ENCODE data around the gene DNAAF5. TPM values are rescaled to one million over a fixed set of nuclear protein-coding genes. Genes with fewer than 3 reads are reported as not detected.

Gene DNAAF5
- total and polyA plus RNA-seq, 9 donors: 14.3 to 28.4 (median 26.2) TPM

DNA sequence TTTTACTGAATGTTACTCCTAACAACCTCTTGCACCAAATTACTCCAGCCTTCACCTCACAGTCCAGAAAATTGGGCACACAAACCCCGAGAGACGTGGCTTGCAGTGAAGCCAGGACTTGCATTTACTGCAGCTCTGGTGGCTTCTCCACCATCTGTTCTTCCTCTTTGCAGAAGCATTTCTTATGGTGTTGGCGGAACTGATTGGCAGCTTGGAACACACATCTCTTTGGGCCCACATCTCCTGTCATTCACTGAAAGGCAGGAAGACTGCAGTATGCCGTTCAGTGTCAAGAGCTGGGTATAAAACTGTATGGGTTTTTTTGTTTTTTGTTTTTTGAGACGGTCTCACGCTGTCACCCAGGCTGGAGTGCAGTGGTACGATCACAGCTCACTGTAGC, 38.9 kb downstream of the DNAAF5 start:
- H3K27me3 ChIP-seq (ENCODE audit: control insufficient read depth, insufficient read depth, low read length): no peaks in the 10 kb centered on the region

GRCh38 chr7:767580-767940, 41.1 kb downstream of the DNAAF5 start:
- WGBS (ENCODE audit: insufficient coverage): 83% methylated on average over 20 of the region's 21 CpGs
- peaks cover 50% of the 10 kb centered on the region for H3K36me3 ChIP-seq (ENCODE audit: control insufficient read depth, insufficient read depth, low read length)
- DNase-seq: no peak
- no peaks in the 10 kb centered on the region for H3K9me3 ChIP-seq (replicated peaks; ENCODE audit: control insufficient read depth, low read depth, low read length)
- no peaks in the 10 kb centered on the region for H3K27me3 ChIP-seq (ENCODE audit: control insufficient read depth, insufficient read depth, low read length)
- H3K27ac ChIP-seq (ENCODE audit: low read length): no peak overlapping the region
- H3K4me3 ChIP-seq (ENCODE audit: low read length): no peak overlapping the region
- H3K4me1 ChIP-seq (ENCODE audit: control insufficient read depth, insufficient read depth, low read length): peaks cover 39% of the 10 kb centered on the region

More for the DNA sequence above, 38.9 kb downstream of the DNAAF5 start:
- no peak for DNase-seq
- no peak overlapping the region for H3K4me3 ChIP-seq (ENCODE audit: low read length)
- WGBS (ENCODE audit: insufficient coverage): 95% methylated on average over 5 of the region's 7 CpGs
- peaks cover 21% of the 10 kb centered on the region for H3K4me1 ChIP-seq (ENCODE audit: control insufficient read depth, insufficient read depth, low read length)
- no peak overlapping the region for H3K27ac ChIP-seq (ENCODE audit: low read length)
- H3K9me3 ChIP-seq (replicated peaks; ENCODE audit: control insufficient read depth, low read depth, low read length): no peaks in the 10 kb centered on the region
- peaks cover 54% of the 10 kb centered on the region for H3K36me3 ChIP-seq (ENCODE audit: control insufficient read depth, insufficient read depth, low read length)

DNA sequence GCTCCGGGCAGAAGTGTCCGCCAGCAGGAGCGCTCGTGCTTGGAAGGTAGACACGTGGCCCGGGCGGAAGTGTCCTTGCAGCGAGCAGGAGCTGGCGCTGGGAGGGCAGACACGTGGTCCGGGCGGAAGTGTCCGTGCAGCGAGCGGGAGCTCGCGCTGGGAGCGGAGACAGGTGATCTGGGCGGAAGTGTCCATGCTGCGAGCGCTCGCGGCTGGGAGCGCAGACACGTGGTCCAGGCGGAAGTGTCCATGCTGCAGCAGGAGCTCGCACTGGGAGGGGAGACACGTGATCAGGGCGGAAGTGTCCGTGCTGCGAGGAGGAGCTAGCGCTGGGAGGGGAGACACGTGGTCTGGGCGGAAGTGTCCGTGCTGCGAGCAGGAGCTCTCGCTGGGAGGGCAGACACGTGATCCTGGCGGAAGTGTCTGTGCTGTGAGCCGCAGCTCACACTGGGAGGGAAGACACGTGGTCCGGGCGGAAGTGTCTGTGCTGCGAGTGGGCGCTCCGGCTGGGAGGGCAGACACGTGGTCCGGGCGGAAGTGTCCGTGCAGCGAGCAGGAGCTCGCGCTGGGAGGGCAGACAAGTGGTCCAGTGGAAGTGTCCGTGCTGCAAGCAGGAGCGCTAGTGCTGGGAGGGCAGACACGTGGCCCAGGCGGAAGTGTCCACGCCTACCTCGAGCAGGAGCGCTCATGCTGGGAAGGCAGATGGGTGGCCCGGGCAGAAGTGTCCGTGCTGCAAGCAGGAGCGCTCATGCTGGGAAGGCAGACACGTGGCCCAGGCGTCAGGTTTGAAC, 41.6 kb downstream of the DNAAF5 start:
- Histone ChIP-seq H3K27me3 (ENCODE audit: control insufficient read depth, insufficient read depth, low read length) (no peaks in the 10 kb centered on the region), H3K4me3 (ENCODE audit: low read length) (no peak overlapping the region), H3K4me1 (ENCODE audit: control insufficient read depth, insufficient read depth, low read length) (peaks cover 39% of the 10 kb centered on the region), H3K36me3 (ENCODE audit: control insufficient read depth, insufficient read depth, low read length) (peaks cover 49% of the 10 kb centered on the region), H3K27ac (ENCODE audit: low read length) (peak overlapping the region; percentile 74), H3K9me3 (replicated peaks; ENCODE audit: control insufficient read depth, low read depth, low read length) (no peaks in the 10 kb centered on the region)
- WGBS (ENCODE audit: insufficient coverage): 91% methylated on average over 65 of the region's 65 CpGs
- no peak for DNase-seq

DNA sequence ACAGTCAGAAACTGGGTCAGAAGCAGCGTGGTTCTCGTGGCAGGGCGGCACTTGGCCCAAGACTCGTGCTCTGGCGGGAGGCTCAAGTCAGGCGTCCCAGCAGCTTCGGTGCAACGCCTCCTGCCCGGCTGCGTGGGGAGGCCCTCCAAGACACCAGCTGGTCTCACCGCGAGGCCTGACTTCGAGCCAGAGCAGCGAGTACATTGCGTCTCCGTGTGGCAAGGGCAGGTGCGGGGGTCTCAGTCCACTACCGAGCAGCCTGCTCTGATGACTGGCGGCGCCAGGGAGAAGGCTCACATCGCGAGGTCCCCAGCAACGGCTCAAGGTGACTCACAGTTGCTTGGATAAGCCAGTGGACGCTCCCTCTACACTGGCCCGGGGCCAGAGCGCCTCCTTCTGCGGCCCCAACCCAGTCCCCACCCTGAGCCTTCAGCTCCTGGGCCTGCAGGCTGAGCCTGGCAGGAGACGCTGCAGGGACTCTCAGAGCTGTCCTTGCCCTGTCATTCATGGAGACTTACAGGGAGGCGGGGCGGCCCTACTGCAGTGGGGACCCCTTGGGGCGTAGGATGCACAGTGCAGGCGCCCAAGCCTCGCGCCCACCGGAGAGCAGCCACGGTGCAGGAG, 42.5 kb downstream of the DNAAF5 start:
- H3K4me3 ChIP-seq (ENCODE audit: low read length): no peak overlapping the region
- H3K36me3 ChIP-seq (ENCODE audit: control insufficient read depth, insufficient read depth, low read length): peaks cover 49% of the 10 kb centered on the region
- H3K27me3 ChIP-seq (ENCODE audit: control insufficient read depth, insufficient read depth, low read length): no peaks in the 10 kb centered on the region
- peaks cover 41% of the 10 kb centered on the region for H3K4me1 ChIP-seq (ENCODE audit: control insufficient read depth, insufficient read depth, low read length)
- WGBS (ENCODE audit: insufficient coverage): 60% methylated on average over 34 of the region's 36 CpGs
- DNase-seq: peak; percentile 71
- peak overlapping the region; percentile 74 for H3K27ac ChIP-seq (ENCODE audit: low read length)
- H3K9me3 ChIP-seq (replicated peaks; ENCODE audit: control insufficient read depth, low read depth, low read length): no peaks in the 10 kb centered on the region

GRCh38 chr7:770336-770735, 43.8 kb downstream of the DNAAF5 start:
- 83% methylated on average over 13 of the region's 14 CpGs for WGBS (ENCODE audit: insufficient coverage)
- no peak for DNase-seq
- H3K27ac ChIP-seq (ENCODE audit: low read length): peak overlapping the region; percentile 86
- H3K36me3 ChIP-seq (ENCODE audit: control insufficient read depth, insufficient read depth, low read length): peaks cover 44% of the 10 kb centered on the region
- H3K4me3 ChIP-seq (ENCODE audit: low read length): no peak overlapping the region
- peaks cover 45% of the 10 kb centered on the region for H3K4me1 ChIP-seq (ENCODE audit: control insufficient read depth, insufficient read depth, low read length)
- H3K9me3 ChIP-seq (replicated peaks; ENCODE audit: control insufficient read depth, low read depth, low read length): no peaks in the 10 kb centered on the region
- H3K27me3 ChIP-seq (ENCODE audit: control insufficient read depth, insufficient read depth, low read length): no peaks in the 10 kb centered on the region

- Histone ChIP-seq H3K27me3 (ENCODE audit: control insufficient read depth, insufficient read depth, low read length) (no peaks in the 10 kb centered on the region), H3K36me3 (ENCODE audit: control insufficient read depth, insufficient read depth, low read length) (peaks cover 44% of the 10 kb centered on the region), H3K4me3 (ENCODE audit: low read length) (no peak overlapping the region), H3K27ac (ENCODE audit: low read length) (peak overlapping the region; percentile 86), H3K4me1 (ENCODE audit: control insufficient read depth, insufficient read depth, low read length) (peaks cover 45% of the 10 kb centered on the region), H3K9me3 (replicated peaks; ENCODE audit: control insufficient read depth, low read depth, low read length) (no peaks in the 10 kb centered on the region)
- WGBS (ENCODE audit: insufficient coverage): 71% methylated on average over 3 of the region's 7 CpGs
- no peak for DNase-seq
Observed at GRCh38 chr7:770741-771166, 44.3 kb downstream of the DNAAF5 start.

DNA sequence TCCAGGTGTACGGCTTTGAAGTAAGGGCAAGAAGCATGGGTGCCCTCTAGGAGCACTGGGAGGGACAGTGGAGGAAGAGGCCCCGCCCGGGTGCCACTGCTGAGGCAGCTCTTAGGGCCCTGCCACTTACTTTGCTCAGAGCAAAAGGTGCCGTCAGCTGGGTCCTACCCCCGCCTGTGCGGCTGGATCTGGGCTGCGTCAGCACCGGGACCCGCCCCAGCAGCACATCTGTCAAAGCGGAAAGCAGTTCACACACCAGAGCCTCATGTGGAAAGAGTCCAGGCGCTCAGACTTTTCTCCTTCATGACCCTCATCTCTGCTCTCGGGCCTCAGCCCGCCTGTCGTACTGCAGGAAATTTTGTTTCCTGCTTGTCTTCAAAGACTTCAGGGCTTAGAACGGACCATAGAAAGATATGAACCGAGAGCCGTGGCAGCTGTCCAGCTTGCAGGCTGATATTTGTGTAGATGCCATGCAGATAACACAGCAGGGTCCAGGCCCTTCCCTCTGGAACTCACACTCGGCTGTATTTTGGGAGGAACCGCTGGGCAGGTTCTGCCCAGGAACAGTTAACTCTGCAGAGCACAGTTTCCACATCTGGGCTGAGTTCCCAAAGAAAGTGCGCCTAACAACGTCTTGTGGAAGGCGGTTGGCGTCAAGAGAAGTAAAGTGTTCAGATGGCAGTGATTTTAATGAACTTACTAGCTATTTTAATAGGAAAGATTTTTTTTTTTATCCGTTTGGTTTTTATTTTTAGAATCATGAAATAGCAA, 44.9 kb downstream of the DNAAF5 start:
- 23% methylated on average over 18 of the region's 24 CpGs for WGBS (ENCODE audit: insufficient coverage)
- peak; percentile 94 for DNase-seq
- Histone ChIP-seq H3K9me3 (replicated peaks; ENCODE audit: control insufficient read depth, low read depth, low read length) (no peaks in the 10 kb centered on the region), H3K36me3 (ENCODE audit: control insufficient read depth, insufficient read depth, low read length) (peaks cover 45% of the 10 kb centered on the region), H3K27me3 (ENCODE audit: control insufficient read depth, insufficient read depth, low read length) (no peaks in the 10 kb centered on the region), H3K4me1 (ENCODE audit: control insufficient read depth, insufficient read depth, low read length) (peaks cover 47% of the 10 kb centered on the region), H3K27ac (ENCODE audit: low read length) (peak overlapping the region; percentile 86), H3K4me3 (ENCODE audit: low read length) (no peak overlapping the region)

GRCh38 chr7:772005-772294, 45.5 kb downstream of the DNAAF5 start:
- no peaks in the 10 kb centered on the region for H3K9me3 ChIP-seq (replicated peaks; ENCODE audit: control insufficient read depth, low read depth, low read length)
- WGBS (ENCODE audit: insufficient coverage): 89% methylated on average over 11 of the region's 11 CpGs
- H3K4me3 ChIP-seq (ENCODE audit: low read length): no peak overlapping the region
- peak overlapping the region; percentile 3 for H3K27ac ChIP-seq (ENCODE audit: low read length)
- H3K36me3 ChIP-seq (ENCODE audit: control insufficient read depth, insufficient read depth, low read length): peaks cover 46% of the 10 kb centered on the region
- peaks cover 51% of the 10 kb centered on the region for H3K4me1 ChIP-seq (ENCODE audit: control insufficient read depth, insufficient read depth, low read length)
- H3K27me3 ChIP-seq (ENCODE audit: control insufficient read depth, insufficient read depth, low read length): no peaks in the 10 kb centered on the region
- DNase-seq: no peak

DNA sequence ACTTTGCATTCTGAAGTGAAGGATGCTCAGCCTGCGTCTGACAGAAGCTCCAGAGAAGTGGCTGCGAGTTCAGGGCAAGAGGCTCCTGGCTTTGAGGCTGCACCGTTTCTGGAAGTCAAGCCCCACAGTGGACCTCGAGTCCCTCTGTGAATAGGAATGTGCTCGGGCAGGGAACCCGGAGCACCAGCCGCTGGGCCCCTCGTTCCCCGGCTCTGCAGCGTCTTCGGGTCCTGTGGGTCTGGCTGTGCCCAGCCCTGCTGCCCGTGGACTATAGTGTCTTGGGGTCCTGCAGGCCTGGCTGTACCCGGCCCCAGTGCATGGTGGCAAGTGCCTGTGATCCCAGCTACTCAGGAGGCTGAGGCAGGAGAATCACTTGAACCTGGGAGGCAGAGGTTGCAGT, 45.9 kb downstream of the DNAAF5 start:
- Histone ChIP-seq H3K36me3 (ENCODE audit: control insufficient read depth, insufficient read depth, low read length) (peaks cover 46% of the 10 kb centered on the region), H3K27me3 (ENCODE audit: control insufficient read depth, insufficient read depth, low read length) (no peaks in the 10 kb centered on the region), H3K4me3 (ENCODE audit: low read length) (no peak overlapping the region), H3K4me1 (ENCODE audit: control insufficient read depth, insufficient read depth, low read length) (peaks cover 51% of the 10 kb centered on the region), H3K27ac (ENCODE audit: low read length) (no peak overlapping the region), H3K9me3 (replicated peaks; ENCODE audit: control insufficient read depth, low read depth, low read length) (no peaks in the 10 kb centered on the region)
- 90% methylated on average over 13 of the region's 13 CpGs for WGBS (ENCODE audit: insufficient coverage)
- DNase-seq: no peak
